GM12878 (cell line): Measurements from ENCODE around the gene KRT79. TPM values are rescaled to one million over a fixed set of nuclear protein-coding genes. Genes with fewer than 3 reads are reported as not detected.
"Not testable (repeated sequence)": the region's sequence is repeated elsewhere in the genome, so short reads cannot be mapped to it uniquely, and the experiment has no call there.

Experiments used
- ATAC-seq: fragments of 200-7000 bp; cut with Tn5 transposase; 3 replicates; pipeline ENCODE4 v1.9.1; 2020; ENCODE audit warnings: mild to moderate bottlenecking, moderate library complexity
- BruUV-seq: library from RNA; stranded (reverse); fragments of 400-500 nt; replicated peaks from 2 replicates; lab custom pipeline; 2021; lab: Mats Ljungman, UMichigan
- CTCF ChIA-PET: fragments of 300-600 bp; sonication (Branson Sonifier 250); formaldehyde crosslinking; extraction: SDS; loops from one replicate; lab custom pipeline; 2021; ENCODE audit warnings: inconsistent platforms; lab: Yijun Ruan, JAX
- POLR2A ChIA-PET: fragments of 350-600 bp; formaldehyde crosslinking; extraction: SDS; loops from one replicate; lab custom pipeline; 2021; ENCODE audit warnings: inconsistent platforms; lab: Charles Lee
- RAD21 ChIA-PET: fragments of 300-600 bp; sonication (Branson Sonifier 250); formaldehyde crosslinking; loops from one replicate; lab custom pipeline; 2023; ENCODE audit warnings: antibody characterized with exemption; ENCODE audit not compliant: unreplicated experiment; lab: Charles Lee
- SMC1A ChIA-PET: fragments of 300-600 bp; sonication (Branson Sonifier 250); formaldehyde crosslinking; loops from one replicate; lab custom pipeline; 2023; ENCODE audit not compliant: unreplicated experiment, uncharacterized antibody; lab: Charles Lee
- DNase-seq: peaks from one replicate; pipeline ENCODE4 v3.0.0-alpha.2; 2011; ENCODE audit warnings: low read depth, low spot score
- FAIRE-seq: peaks from 3 replicates; lab custom pipeline; 2011; peaks lifted over from hg19 to GRCh38; lab: Jason Lieb, UNC
- H2AFZ ChIP-seq: 2 replicates; pipeline ENCODE4 v1.6.0; 2011; ENCODE audit warnings: low read depth, low read length, control low read depth; ENCODE audit not compliant: control insufficient read depth
- H3K27ac ChIP-seq: 2 replicates; pipeline ENCODE4 v1.5.1; 2011; ENCODE audit warnings: control low read depth; ENCODE audit not compliant: control insufficient read depth, insufficient read depth
- H3K27me3 ChIP-seq, 2 experiments: replicated peaks in 1 of 2; 2 replicates each; pipeline versions ENCODE4 v1.6.0 to v1.6.1; 2011; ENCODE audit warnings: low read length in 1 of 2; ENCODE audit not compliant: control insufficient read depth in 2 of 2, insufficient read depth in 2 of 2
- H3K36me3 ChIP-seq, 2 experiments: 2 replicates each; pipeline ENCODE4 v1.5.1; 2011; ENCODE audit warnings: low read length in 1 of 2; ENCODE audit not compliant: control insufficient read depth in 2 of 2, insufficient read depth in 2 of 2
- H3K4me1 ChIP-seq: 2 replicates; pipeline ENCODE4 v1.6.1; 2011; ENCODE audit warnings: mild to moderate bottlenecking, low read length, moderate library complexity, mixed read lengths; ENCODE audit not compliant: control insufficient read depth, insufficient read depth
- H3K4me2 ChIP-seq: 2 replicates; pipeline ENCODE4 v1.6.0; 2011; ENCODE audit warnings: control low read depth; ENCODE audit not compliant: control insufficient read depth, insufficient read depth
- H3K4me3 ChIP-seq: fragments of 200-600 bp; sonication (generic); 2 replicates; pipeline ENCODE4 v1.5.1; 2016
- H3K79me2 ChIP-seq: 2 replicates; pipeline ENCODE4 v1.6.0; 2011; ENCODE audit warnings: low read length; ENCODE audit not compliant: control insufficient read depth, insufficient read depth
- H3K9ac ChIP-seq: 2 replicates; pipeline ENCODE4 v1.8.0; 2011; ENCODE audit warnings: low read length, control low read depth, mixed read lengths; ENCODE audit not compliant: control insufficient read depth, insufficient read depth
- H3K9me3 ChIP-seq: replicated peaks from 3 replicates; pipeline ENCODE4 v1.5.1; 2011; ENCODE audit warnings: mild to moderate bottlenecking, low read length; ENCODE audit not compliant: control insufficient read depth, insufficient read depth
- H4K20me1 ChIP-seq: 2 replicates; pipeline ENCODE4 v1.6.0; 2011; ENCODE audit not compliant: control insufficient read depth, insufficient read depth
- BMI1 ChIP-seq: fragments of 450-650 bp; IDR thresholded peaks from 2 replicates; pipeline ENCODE4 v1.6.1; 2016; ENCODE audit warnings: mild to moderate bottlenecking, moderate library complexity, borderline replicate concordance
- CBFB ChIP-seq: IDR thresholded peaks from 2 replicates; pipeline ENCODE4 v1.6.1; 2016; ENCODE audit warnings: antibody characterized with exemption, low read depth
- GABPA ChIP-seq: IDR thresholded peaks from 2 replicates; pipeline ENCODE4 v1.6.1; 2014; ENCODE audit warnings: antibody characterized with exemption, low read depth, mild to moderate bottlenecking, inconsistent platforms
- KDM1A ChIP-seq: fragments of 200-600 bp; sonication (generic); IDR thresholded peaks from 2 replicates; pipeline ENCODE4 v1.6.1; 2016; ENCODE audit warnings: borderline replicate concordance
- MEF2A ChIP-seq: IDR thresholded peaks from 2 replicates; pipeline ENCODE4 v1.6.1; 2011; ENCODE audit warnings: low read depth, mild to moderate bottlenecking, low read length, moderate library complexity; ENCODE audit not compliant: insufficient read depth
- PKNOX1 ChIP-seq: fragments of 450-650 bp; IDR thresholded peaks from 2 replicates; pipeline ENCODE4 v1.6.1; 2016; ENCODE audit warnings: mild to moderate bottlenecking
- POU2F2 ChIP-seq: IDR thresholded peaks from 3 replicates; pipeline ENCODE4 v1.6.1; 2011; ENCODE audit warnings: low read depth, mild to moderate bottlenecking, low read length, borderline replicate concordance
- RCOR1 ChIP-seq: conservative IDR thresholded peaks from 2 replicates; pipeline ENCODE4 v1.6.1; 2012; ENCODE audit warnings: low read depth, low read length, improper control_type of control experiment
- YBX1 ChIP-seq: fragments of 450-650 bp; IDR thresholded peaks from 2 replicates; pipeline ENCODE4 v1.6.1; 2016; ENCODE audit warnings: antibody characterized with exemption
- ZNF24 ChIP-seq: fragments of 450-650 bp; IDR thresholded peaks from 2 replicates; pipeline ENCODE4 v1.6.1; 2017; ENCODE audit warnings: antibody characterized with exemption, mild to moderate bottlenecking
- ZSCAN29 ChIP-seq: fragments of 450-650 bp; IDR thresholded peaks from 2 replicates; pipeline ENCODE4 v1.6.1; 2017; ENCODE audit warnings: mild to moderate bottlenecking, moderate library complexity
- WGBS: methylation state at CpG from one replicate; pipeline ENCODE4 v1.1.6; 2016; ENCODE audit warnings: low lambda C conversion rate; ENCODE audit not compliant: insufficient replicate concordance, insufficient coverage; ENCODE audit errors: missing lambda C conversion rate; 5-methylcytosine and 5-hydroxymethylcytosine counted together
- in situ Hi-C: fragments of 300-500 bp; cut with MboI; formaldehyde crosslinking; loops from 9 replicates; pipeline ENCODE4 v1.14.3; 2018; ENCODE audit warnings: mixed read lengths
- intact Hi-C: fragments of 100-400 bp; cut with micrococcal nuclease; formaldehyde crosslinking; loops from one replicate; pipeline ENCODE4 v1.14.2; 2022; ENCODE audit not compliant: unreplicated experiment
- polyA plus RNA-seq, 11 experiments: library from polyadenylated mRNA; depleted of rRNA in 4 of 11; unstranded in 6 of 11; stranded (reverse) in 5 of 11; fragments of >200 nt; fragmentation: Nextera tagmentation in 4 of 11; fragmentation: Illumina TruSeq in 1 of 11; extraction: Ambion mirVana in 4 of 11; extraction: Trizol in 1 of 11; gene quantifications; 1 replicate in 1 of 11; 2 replicates in 10 of 11; pipeline versions ENCODE4 v1.2.1 to v1.2.3, GENCODE V29; 2011 to 2016; ENCODE audit warnings: inconsistent platforms in 2 of 11, missing spikeins in 2 of 11, low read depth in 1 of 11
- total RNA-seq, 4 experiments: library from RNA; depleted of rRNA in 3 of 4; stranded (reverse); fragments of >200 nt in 3 of 4; fragmentation: Illumina TruSeq in 1 of 4; extraction: Trizol in 1 of 4; gene quantifications; 2 replicates each; pipeline versions ENCODE4 v1.2.1 to v1.2.3, GENCODE V29; 2013 to 2021
- TF ChIP-seq, protein P1 (sequence below): fragments of 450-650 bp; formaldehyde crosslinking; IDR thresholded peaks from 2 replicates; pipeline ENCODE4 v1.4.0; 2020; ENCODE audit warnings: mild to moderate bottlenecking, moderate library complexity

Gene KRT79
- total and polyA plus RNA-seq, 10 of the 15 experiments (the other 5 are each of a cell fraction or from before 2014, with no cell fraction given): 0.03 to 0.09 (median 0.07) TPM; not detected in 7

DNA sequence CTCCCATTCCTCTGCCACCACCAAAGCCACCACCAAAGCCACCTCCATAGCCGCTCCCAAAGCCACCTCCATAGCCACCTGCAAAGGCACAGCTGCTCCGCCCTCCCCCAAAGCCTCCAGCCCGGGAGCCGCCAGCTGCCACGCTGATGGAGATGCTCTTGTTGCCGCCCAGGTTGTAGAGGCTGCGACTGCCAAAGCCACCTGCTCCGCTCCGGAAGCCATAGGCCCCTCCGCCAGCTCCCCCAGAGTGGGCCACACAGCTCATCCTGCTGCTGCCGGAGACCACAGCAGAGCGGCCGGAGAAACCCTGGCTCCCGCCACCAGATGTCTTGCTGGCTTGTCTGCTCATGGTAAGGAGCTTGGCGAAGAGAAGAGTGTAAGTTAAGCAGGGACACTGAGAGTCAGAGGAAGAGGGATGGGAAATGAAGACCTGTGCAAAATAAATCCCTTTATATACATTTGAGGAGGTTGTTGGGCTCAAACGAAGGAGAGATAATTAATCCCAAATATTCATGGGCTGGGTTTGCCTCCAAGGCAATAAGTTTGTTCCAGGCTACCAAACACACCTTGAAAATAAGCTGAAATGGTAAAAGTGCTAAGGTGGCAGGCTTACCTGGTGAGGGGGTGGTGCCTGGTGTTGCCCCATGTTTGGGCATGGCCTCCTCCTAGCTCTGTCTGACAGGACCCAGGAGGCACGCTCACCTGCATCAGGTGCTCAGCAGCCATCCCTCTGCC lies 38.2 kb downstream of the KRT79 start, which contains the start of gene KRT3:
KRT3 (minus strand) TSS at position 424 of the 735 bp plus-strand sequence; CDS start at position 349, 75 bp downstream.
- no peaks in the 10 kb centered on the region for H3K4me1 ChIP-seq
- in situ Hi-C loops (no loop called here), intact Hi-C loops (no loop called here)
- POLR2A ChIA-PET: interaction anchor here (0.6 kb wide), 1 partner anchor 9 kb away, joined by 3 read pairs; no protein-coding TSS in a partner anchor
- no peaks in the 10 kb centered on the region for H3K36me3 ChIP-seq
- SMC1A ChIA-PET: no interaction called here
- FAIRE-seq (no peak), ATAC-seq (no peak), DNase-seq (no peak)
- CTCF ChIA-PET: interaction anchor here (0.6 kb wide), 1 partner anchor 75 kb away, joined by 4 read pairs; no protein-coding TSS in a partner anchor
- no peak within 1 kb of the TSS for H3K4me3 ChIP-seq
- no peaks in the 10 kb centered on the region; a peak in 2 of 4 replicates for H3K27me3 ChIP-seq
- no peaks in the 10 kb centered on the region for H4K20me1 ChIP-seq
- no peak within 1 kb of the TSS for H3K4me2 ChIP-seq
- no peak within 1 kb of the TSS for H2AFZ ChIP-seq
- no peak within 1 kb of the TSS for H3K9ac ChIP-seq
- RAD21 ChIA-PET: interaction anchor here (1.0 kb wide), 1 partner anchor 19 kb away, joined by 3 read pairs; the partner anchor contains the start of gene KRT76
- BruUV-seq: no TSS peak
- H3K9me3 ChIP-seq: no peaks in the 10 kb centered on the region
- 36% methylated on average over 16 of the region's 17 CpGs for WGBS
- H3K27ac ChIP-seq: no peak within 1 kb of the TSS
- TF ChIP-seq GABPA (no peak), YBX1 (no peak), RCOR1 (no peak), POU2F2 (no peak), KDM1A (no peak), ZNF24 (no peak), MEF2A (no peak), PKNOX1 (no peak), ZSCAN29 (no peak), CBFB (no peak), BMI1 (no peak)
- TF ChIP-seq, protein P1, sequence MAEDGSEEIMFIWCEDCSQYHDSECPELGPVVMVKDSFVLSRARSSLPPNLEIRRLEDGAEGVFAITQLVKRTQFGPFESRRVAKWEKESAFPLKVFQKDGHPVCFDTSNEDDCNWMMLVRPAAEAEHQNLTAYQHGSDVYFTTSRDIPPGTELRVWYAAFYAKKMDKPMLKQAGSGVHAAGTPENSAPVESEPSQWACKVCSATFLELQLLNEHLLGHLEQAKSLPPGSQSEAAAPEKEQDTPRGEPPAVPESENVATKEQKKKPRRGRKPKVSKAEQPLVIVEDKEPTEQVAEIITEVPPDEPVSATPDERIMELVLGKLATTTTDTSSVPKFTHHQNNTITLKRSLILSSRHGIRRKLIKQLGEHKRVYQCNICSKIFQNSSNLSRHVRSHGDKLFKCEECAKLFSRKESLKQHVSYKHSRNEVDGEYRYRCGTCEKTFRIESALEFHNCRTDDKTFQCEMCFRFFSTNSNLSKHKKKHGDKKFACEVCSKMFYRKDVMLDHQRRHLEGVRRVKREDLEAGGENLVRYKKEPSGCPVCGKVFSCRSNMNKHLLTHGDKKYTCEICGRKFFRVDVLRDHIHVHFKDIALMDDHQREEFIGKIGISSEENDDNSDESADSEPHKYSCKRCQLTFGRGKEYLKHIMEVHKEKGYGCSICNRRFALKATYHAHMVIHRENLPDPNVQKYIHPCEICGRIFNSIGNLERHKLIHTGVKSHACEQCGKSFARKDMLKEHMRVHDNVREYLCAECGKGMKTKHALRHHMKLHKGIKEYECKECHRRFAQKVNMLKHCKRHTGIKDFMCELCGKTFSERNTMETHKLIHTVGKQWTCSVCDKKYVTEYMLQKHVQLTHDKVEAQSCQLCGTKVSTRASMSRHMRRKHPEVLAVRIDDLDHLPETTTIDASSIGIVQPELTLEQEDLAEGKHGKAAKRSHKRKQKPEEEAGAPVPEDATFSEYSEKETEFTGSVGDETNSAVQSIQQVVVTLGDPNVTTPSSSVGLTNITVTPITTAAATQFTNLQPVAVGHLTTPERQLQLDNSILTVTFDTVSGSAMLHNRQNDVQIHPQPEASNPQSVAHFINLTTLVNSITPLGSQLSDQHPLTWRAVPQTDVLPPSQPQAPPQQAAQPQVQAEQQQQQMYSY: no peak
- H3K79me2 ChIP-seq: no peaks in the 10 kb centered on the region

- intact Hi-C loops, H3K27ac ChIP-seq, H4K20me1 ChIP-seq, H3K4me2 ChIP-seq, H3K4me3 ChIP-seq, DNase-seq, CTCF ChIA-PET, H3K36me3 ChIP-seq, H3K9ac ChIP-seq, H3K4me1 ChIP-seq, H3K79me2 ChIP-seq, FAIRE-seq, POLR2A ChIA-PET, H3K27me3 ChIP-seq, BruUV-seq, in situ Hi-C loops, ATAC-seq, H3K9me3 ChIP-seq, H2AFZ ChIP-seq, SMC1A ChIA-PET: not testable (repeated sequence)
- RAD21 ChIA-PET: interaction anchor here (1.0 kb wide), 1 partner anchor 18 kb away, joined by 3 read pairs; the partner anchor contains the start of gene KRT76
- 4% methylated on average over 2 of the region's 2 CpGs for WGBS
These were observed 38.8 kb downstream of the KRT79 start for GRCh38 chr12:52795332-52795674.
